Measurements from ENCODE around the gene SRPK2. TPM values are rescaled to one million over a fixed set of nuclear protein-coding genes. Genes with fewer than 3 reads are reported as not detected.

The SRPK2 gene
- polyA plus RNA-seq, 1 experiment, result 10.8 TPM

- CTCF ChIA-PET, result no interaction called here
- TF ChIP-seq CTCF (IDR thresholded peaks at IDR 0.05; ENCODE audit: insufficient read depth, low read depth, low read length), result no peak
- H3K36me3 ChIP-seq (ENCODE audit: control insufficient read depth, insufficient read depth, low read length), result peaks cover 2% of the 10 kb centered on the region
- DNase-seq (ENCODE audit: low read depth), result no peak
- H3K27me3 ChIP-seq (ENCODE audit: control insufficient read depth, insufficient read depth, low read length), result no peaks in the 10 kb centered on the region
- POLR2A ChIA-PET, result no interaction called here
- H3K4me3 ChIP-seq (ENCODE audit: low read depth, low read length), result no peak overlapping the region
Measured at GRCh38 chr7:105188201-105188600, 200.5 kb downstream of the SRPK2 start.

- Histone ChIP-seq H3K27me3 (ENCODE audit: control insufficient read depth, insufficient read depth, low read length) (no peaks in the 10 kb centered on the region), H3K36me3 (ENCODE audit: control insufficient read depth, insufficient read depth, low read length) (peaks cover 2% of the 10 kb centered on the region), H3K4me3 (ENCODE audit: low read depth, low read length) (no peak overlapping the region)
- TF ChIP-seq CTCF (IDR thresholded peaks at IDR 0.05; ENCODE audit: insufficient read depth, low read depth, low read length), result no peak
- ChIA-PET POLR2A (no interaction called here), CTCF (interaction anchor here (0.7 to 1.1 kb wide), 3 partner anchors 23 to 419 kb away, joined by 3 read pairs; no protein-coding TSS in a partner anchor)
- no peak for DNase-seq (ENCODE audit: low read depth)
Measured at GRCh38 chr7:105187302-105188169, 201.2 kb downstream of the SRPK2 start.

- no peak overlapping the region for H3K4me3 ChIP-seq (ENCODE audit: low read depth, low read length)
- ChIA-PET CTCF (interaction anchor here (0.7 kb wide), 1 partner anchor 303 kb away, joined by 3 read pairs; no protein-coding TSS in a partner anchor), POLR2A (no interaction called here)
- no peaks in the 10 kb centered on the region for H3K27me3 ChIP-seq (ENCODE audit: control insufficient read depth, insufficient read depth, low read length)
- no peak for TF ChIP-seq CTCF (IDR thresholded peaks at IDR 0.05; ENCODE audit: insufficient read depth, low read depth, low read length)
- peaks cover 2% of the 10 kb centered on the region for H3K36me3 ChIP-seq (ENCODE audit: control insufficient read depth, insufficient read depth, low read length)
- DNase-seq (ENCODE audit: low read depth), result no peak
Measured at GRCh38 chr7:105185290-105186010, 203.3 kb downstream of the SRPK2 start.

- Histone ChIP-seq H3K36me3 (ENCODE audit: control insufficient read depth, insufficient read depth, low read length) (no peaks in the 10 kb centered on the region), H3K27me3 (ENCODE audit: control insufficient read depth, insufficient read depth, low read length) (no peaks in the 10 kb centered on the region), H3K4me3 (ENCODE audit: low read depth, low read length) (no peak overlapping the region)
- DNase-seq (ENCODE audit: low read depth), result no peak
- CTCF ChIA-PET, result no interaction called here
- POLR2A ChIA-PET, result no interaction called here
- no peak for TF ChIP-seq CTCF (IDR thresholded peaks at IDR 0.05; ENCODE audit: insufficient read depth, low read depth, low read length)
Measured at GRCh38 chr7:105180002-105180401, 208.7 kb downstream of the SRPK2 start.

GRCh38 chr7:105178928-105179541 is 209.7 kb downstream of the SRPK2 start:
- no peak for DNase-seq (ENCODE audit: low read depth)
- ChIA-PET CTCF (no interaction called here), POLR2A (no interaction called here)
- no peaks in the 10 kb centered on the region for H3K36me3 ChIP-seq (ENCODE audit: control insufficient read depth, insufficient read depth, low read length)
- H3K4me3 ChIP-seq (ENCODE audit: low read depth, low read length), result no peak overlapping the region
- H3K27me3 ChIP-seq (ENCODE audit: control insufficient read depth, insufficient read depth, low read length), result no peaks in the 10 kb centered on the region
- no peak for TF ChIP-seq CTCF (IDR thresholded peaks at IDR 0.05; ENCODE audit: insufficient read depth, low read depth, low read length)
